Urinary bladder (tissue), 4 donors: ENCODE data around the gene UQCC2. TPM values are rescaled to one million over a fixed set of nuclear protein-coding genes. Genes with fewer than 3 reads are reported as not detected.
A peak's percentile ranks its signal among the peaks of the same experiment; 100 is the strongest.

Experiments
- DNase-seq: peaks from one replicate; pipeline ENCODE4 v3.0.0-alpha.2; 2015; ENCODE audit errors: extremely low spot score
- H3K27ac ChIP-seq: one replicate; pipeline ENCODE4 v1.5.1; 2013; ENCODE audit warnings: low read depth, mild to moderate bottlenecking, moderate library complexity
- H3K36me3 ChIP-seq: one replicate; pipeline ENCODE4 v1.6.1; 2013; ENCODE audit warnings: mild to moderate bottlenecking, moderate library complexity; ENCODE audit not compliant: insufficient read depth
- H3K4me1 ChIP-seq: one replicate; pipeline ENCODE4 v1.6.1; 2013; ENCODE audit warnings: mild to moderate bottlenecking, moderate library complexity; ENCODE audit not compliant: insufficient read depth
- H3K4me3 ChIP-seq: one replicate; pipeline ENCODE4 v1.5.1; 2013; ENCODE audit warnings: low read depth, low read length
- WGBS: extraction: QIAGEN DNeasy Blood & Tissue Kit; methylation state at CpG from one replicate; pipeline ENCODE4 v1.1.7; 2013; 5-methylcytosine and 5-hydroxymethylcytosine counted together
- polyA plus RNA-seq: library from polyadenylated mRNA; stranded (reverse); fragments of 200-250 nt; gene quantifications from one replicate; pipeline ENCODE4 v1.2.3, GENCODE V29; 2013
- total RNA-seq: library from RNA; depleted of rRNA; stranded (reverse); fragments of >200 nt; gene quantifications from one replicate; pipeline ENCODE4 v1.2.3, GENCODE V29; 2014
- donor health status: healthy with polysubstance abuse.
- donor health status: healthy.

Gene UQCC2
- total and polyA plus RNA-seq, 2 donors = 14.4 to 43.7 TPM

GRCh38 chr6:33748841-33749240, 37.3 kb upstream of the UQCC2 start:
- 86% methylated on average over 4 of the region's 4 CpGs for WGBS
- Histone ChIP-seq H3K36me3 (no peaks in the 10 kb centered on the region), H3K4me1 (no peaks in the 10 kb centered on the region), H3K27ac (no peak overlapping the region), H3K4me3 (no peak overlapping the region)
- no peak for DNase-seq

DNA sequence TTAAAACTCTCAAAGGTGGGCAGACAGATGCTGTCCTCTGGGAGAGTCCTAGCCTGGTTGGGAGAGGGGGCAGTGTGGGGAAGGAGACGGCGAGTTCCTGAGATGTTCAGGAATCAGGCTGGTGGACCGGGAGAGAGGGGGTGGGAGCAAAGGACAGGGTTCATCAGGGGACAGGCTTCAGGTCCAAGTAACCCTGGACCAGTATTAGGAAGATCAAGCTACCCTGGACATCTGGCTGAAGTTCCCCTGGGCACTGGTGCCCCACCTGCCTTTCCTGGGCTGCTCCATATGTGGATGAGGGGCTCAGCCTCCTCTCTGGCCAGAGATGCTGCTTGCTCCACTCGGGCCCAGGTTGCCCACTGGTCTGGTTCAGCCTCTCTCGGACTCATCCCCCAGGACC, 36.3 kb upstream of the UQCC2 start:
- 96% methylated on average over 5 of the region's 5 CpGs for WGBS
- no peak overlapping the region for H3K27ac ChIP-seq
- H3K4me3 ChIP-seq = no peak overlapping the region
- DNase-seq = no peak
- H3K36me3 ChIP-seq = no peaks in the 10 kb centered on the region
- no peaks in the 10 kb centered on the region for H3K4me1 ChIP-seq

DNA sequence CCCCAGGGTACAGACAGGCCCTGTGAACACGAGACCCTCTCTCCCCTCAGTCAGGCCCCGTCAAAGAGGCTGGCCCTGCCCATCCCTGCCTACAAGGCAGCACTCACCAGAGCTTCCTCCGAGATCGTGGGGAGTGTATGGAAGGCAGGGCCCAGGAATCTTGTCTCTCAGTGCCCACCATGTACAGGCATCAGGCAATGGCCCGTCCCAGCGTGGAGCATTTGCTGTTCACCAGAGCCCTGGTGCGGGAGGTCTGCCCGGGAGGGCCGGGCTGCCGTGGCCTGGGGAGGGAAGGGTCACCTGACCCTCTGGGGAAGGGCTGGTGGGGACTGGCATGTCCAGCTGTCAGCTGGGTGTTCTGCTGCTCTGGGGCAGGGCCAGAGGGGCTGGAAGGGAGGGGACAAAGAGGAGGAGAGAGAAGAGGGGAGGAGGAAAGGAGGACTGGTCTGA, 35.2 kb upstream of the UQCC2 start, which contains the start of gene IP6K3:
Gene IP6K3 (minus strand): TSS at position 255 of the 450 bp plus-strand sequence. CDS start 11,429 bp downstream, outside the sequence.
- WGBS = 38% methylated on average over 10 of the region's 10 CpGs
- no peak within 1 kb of the TSS for H3K4me3 ChIP-seq
- DNase-seq = no peak
- H3K36me3 ChIP-seq = no peaks in the 10 kb centered on the region
- H3K27ac ChIP-seq = no peak within 1 kb of the TSS
- no peaks in the 10 kb centered on the region for H3K4me1 ChIP-seq

- WGBS = 32% methylated on average over 14 of the region's 14 CpGs
- DNase-seq = no peak
- no peaks in the 10 kb centered on the region for H3K36me3 ChIP-seq
- no peak overlapping the region for H3K27ac ChIP-seq
- H3K4me3 ChIP-seq = no peak overlapping the region
- H3K4me1 ChIP-seq = no peaks in the 10 kb centered on the region
Observed at GRCh38 chr6:33746036-33746600, 34.6 kb upstream of the UQCC2 start.

- no peaks in the 10 kb centered on the region for H3K4me1 ChIP-seq
- H3K27ac ChIP-seq = no peak overlapping the region
- H3K36me3 ChIP-seq = no peaks in the 10 kb centered on the region
- no peak for DNase-seq
- no peak overlapping the region for H3K4me3 ChIP-seq
- WGBS = 73% methylated on average over 7 of the region's 7 CpGs
Observed at GRCh38 chr6:33745548-33745947, 34.0 kb upstream of the UQCC2 start.

DNA sequence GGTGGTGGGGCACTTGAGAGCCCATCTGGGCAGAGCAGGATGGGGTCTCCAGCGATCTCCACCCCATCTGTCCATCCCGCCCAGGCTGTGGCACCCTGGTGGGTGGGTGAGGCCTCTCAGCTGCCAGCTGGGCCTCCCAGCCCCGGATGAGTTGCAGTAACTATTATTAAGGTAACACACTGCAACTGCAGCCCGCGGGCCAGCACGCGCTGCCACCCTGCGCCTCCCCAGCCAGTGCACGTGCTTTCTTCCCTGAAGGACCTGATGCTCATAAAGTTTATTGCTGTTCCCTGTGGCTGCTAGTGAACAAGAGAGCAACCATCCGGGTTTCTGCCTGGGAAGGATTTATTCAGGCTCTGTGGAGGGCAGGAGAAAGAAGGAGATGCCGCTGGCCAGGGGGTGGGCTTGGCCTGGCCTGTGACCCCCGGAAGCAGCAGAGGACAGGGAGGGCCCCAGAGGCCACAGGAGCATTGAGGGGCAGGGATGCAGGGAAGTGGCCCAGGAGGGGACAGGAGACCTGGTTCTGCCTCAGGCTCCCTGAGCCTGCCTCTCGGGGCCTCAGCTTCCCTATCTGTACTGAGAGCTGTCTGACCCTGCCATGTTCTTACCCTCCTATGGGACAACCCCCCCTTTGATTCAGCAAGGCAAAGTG, 33.5 kb upstream of the UQCC2 start:
- H3K4me3 ChIP-seq = no peak overlapping the region
- 61% methylated on average over 13 of the region's 13 CpGs for WGBS

DNA sequence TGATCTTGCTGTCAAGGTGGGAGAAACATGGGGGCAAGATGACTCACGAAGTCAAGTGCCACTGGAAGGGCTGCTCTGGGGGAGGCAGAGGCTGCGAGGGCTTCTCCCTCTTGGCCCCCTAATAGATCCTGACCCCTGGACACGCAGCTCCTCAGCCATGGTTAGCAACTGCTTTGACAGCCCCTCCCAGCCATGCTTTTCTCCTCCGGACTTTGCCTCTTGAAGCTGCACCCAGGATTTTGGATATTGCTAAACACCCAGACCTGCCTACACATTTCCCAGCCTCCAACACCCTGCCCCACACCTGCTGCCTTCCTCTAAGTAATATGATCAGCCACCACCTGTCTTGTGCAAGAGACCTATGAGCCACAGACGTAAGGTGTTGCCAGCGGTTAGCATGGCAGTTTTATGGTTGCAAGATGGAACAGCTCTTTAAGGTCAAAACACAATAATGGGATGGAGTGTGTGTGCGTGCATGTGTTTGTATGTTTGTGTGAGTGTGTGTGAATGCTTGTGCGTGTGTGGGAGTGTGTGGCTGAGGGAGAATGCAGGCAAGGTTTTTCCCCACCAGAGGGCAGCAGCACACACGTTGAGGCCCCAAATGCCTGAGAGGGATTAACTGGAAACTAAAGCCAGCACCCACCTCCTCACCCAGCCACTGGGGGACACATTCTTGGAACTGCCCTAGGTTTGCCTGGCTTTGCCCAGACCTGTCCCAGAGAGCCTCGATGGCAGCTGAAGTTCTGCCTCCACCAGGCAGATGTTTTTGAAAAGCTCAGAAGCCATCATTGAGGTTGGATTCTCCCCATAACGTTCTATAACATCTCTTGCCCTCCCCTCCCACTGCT, 32.7 kb upstream of the UQCC2 start:
- H3K27ac ChIP-seq = no peak overlapping the region
- H3K4me1 ChIP-seq = no peaks in the 10 kb centered on the region
- peak; percentile 63 for DNase-seq
- H3K4me3 ChIP-seq = no peak overlapping the region
- WGBS = 37% methylated on average over 11 of the region's 11 CpGs
- no peaks in the 10 kb centered on the region for H3K36me3 ChIP-seq

More for the DNA sequence above, 33.5 kb upstream of the UQCC2 start:
- H3K36me3 ChIP-seq = no peaks in the 10 kb centered on the region
- no peak for DNase-seq
- H3K4me1 ChIP-seq = no peaks in the 10 kb centered on the region
- H3K27ac ChIP-seq = no peak overlapping the region

DNA sequence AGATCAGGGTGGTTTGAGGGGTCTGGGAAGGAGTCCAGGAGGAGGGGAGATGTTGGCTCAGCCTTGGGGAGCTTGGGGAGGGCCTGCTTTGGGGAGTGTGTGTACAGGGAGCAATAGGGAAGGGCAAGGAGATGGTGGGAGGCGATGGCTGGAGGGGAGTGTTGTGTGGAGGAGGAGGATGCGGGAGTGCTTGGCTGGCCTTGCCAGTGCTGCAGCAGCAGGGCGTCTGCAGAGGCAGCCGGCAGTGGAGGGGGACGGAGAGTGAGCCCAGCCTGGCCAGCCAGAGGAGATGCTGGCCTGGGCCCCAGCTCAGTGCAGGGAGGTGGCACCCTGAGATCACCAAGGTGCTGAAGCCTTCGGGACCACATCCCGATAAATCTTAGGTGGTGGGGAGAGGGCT, 31.3 kb upstream of the UQCC2 start:
- Histone ChIP-seq H3K4me1 (no peaks in the 10 kb centered on the region), H3K27ac (no peak overlapping the region), H3K4me3 (no peak overlapping the region), H3K36me3 (no peaks in the 10 kb centered on the region)
- WGBS = 53% methylated on average over 7 of the region's 7 CpGs
- DNase-seq = no peak

GRCh38 chr6:33742092-33742491, 30.6 kb upstream of the UQCC2 start:
- no peak overlapping the region for H3K4me3 ChIP-seq
- no peak overlapping the region for H3K27ac ChIP-seq
- WGBS = 57% methylated on average over 9 of the region's 9 CpGs
- no peak for DNase-seq
- no peaks in the 10 kb centered on the region for H3K4me1 ChIP-seq
- H3K36me3 ChIP-seq = no peaks in the 10 kb centered on the region

DNA sequence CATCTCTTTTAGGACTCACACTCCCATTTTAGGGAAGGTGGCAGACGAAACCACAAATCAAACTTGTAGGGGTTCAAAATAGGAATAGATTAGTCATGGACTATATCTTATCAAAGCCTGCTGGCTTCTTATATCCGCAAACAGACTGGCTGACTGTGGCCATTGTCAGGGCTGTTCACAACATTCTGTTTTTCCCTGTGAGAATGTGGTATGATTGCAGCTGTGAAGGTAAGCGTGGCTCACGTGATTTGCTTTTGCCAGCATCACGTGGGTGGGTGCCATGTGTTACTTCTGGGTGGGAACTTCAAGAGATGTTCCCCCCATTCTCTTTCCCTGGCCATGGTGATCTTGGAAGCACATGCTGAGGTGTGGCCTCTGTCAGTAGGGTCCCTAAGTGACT, 29.3 kb upstream of the UQCC2 start:
- no peaks in the 10 kb centered on the region for H3K4me1 ChIP-seq
- no peaks in the 10 kb centered on the region for H3K36me3 ChIP-seq
- no peak overlapping the region for H3K27ac ChIP-seq
- no peak for DNase-seq
- WGBS = 84% methylated on average over 5 of the region's 5 CpGs
- no peak overlapping the region for H3K4me3 ChIP-seq

DNA sequence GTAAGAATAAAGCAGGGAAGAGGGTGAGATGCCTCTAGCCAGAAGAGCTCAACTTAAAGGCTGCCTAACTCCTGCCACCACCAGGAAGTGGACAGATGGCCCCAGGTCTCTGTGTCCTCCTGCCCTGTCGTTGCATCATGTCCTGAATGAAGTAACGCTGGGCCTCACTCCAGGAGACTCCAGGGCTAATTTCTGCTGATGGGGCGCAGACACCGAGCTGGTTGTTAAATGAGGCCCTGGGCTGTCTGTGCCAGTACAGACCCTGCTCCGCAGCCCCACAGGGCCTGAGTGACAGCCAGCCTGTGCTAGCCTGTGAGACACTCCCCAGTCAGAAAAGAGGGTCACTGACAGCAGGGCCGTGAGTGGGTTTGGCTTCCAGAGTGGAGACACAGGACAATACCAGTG, 28.7 kb upstream of the UQCC2 start:
- Histone ChIP-seq H3K27ac (no peak overlapping the region), H3K4me3 (no peak overlapping the region), H3K4me1 (no peaks in the 10 kb centered on the region), H3K36me3 (no peaks in the 10 kb centered on the region)
- DNase-seq = no peak
- 73% methylated on average over 6 of the region's 6 CpGs for WGBS

DNA sequence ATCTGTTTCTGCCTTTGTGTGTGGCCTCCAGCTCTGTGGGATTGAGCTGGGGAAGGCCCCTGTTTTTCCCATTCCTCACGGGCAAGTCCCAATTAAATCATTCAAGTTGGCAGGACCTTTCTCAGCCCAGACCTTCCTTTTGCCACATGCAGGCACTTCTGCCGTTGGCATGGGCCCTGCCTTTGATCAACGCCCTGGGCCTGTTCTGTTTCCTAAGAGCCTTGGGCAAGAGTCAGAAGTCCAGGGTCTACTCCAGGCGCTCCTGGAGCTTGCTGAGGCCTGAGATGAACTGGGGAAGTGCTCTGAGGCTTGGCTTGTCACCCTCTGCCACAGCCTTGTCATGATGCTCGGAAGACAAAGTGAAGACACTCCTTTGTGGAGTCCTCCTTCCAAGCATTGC, 28.1 kb upstream of the UQCC2 start:
- Histone ChIP-seq H3K4me3 (no peak overlapping the region), H3K36me3 (no peaks in the 10 kb centered on the region), H3K27ac (no peak overlapping the region), H3K4me1 (no peaks in the 10 kb centered on the region)
- no peak for DNase-seq
- WGBS = 88% methylated on average over 5 of the region's 5 CpGs

GRCh38 chr6:33738879-33739278, 27.4 kb upstream of the UQCC2 start:
- no peak for DNase-seq
- 93% methylated on average over 5 of the region's 5 CpGs for WGBS
- Histone ChIP-seq H3K4me3 (no peak overlapping the region), H3K36me3 (no peaks in the 10 kb centered on the region), H3K27ac (no peak overlapping the region), H3K4me1 (no peaks in the 10 kb centered on the region)

DNA sequence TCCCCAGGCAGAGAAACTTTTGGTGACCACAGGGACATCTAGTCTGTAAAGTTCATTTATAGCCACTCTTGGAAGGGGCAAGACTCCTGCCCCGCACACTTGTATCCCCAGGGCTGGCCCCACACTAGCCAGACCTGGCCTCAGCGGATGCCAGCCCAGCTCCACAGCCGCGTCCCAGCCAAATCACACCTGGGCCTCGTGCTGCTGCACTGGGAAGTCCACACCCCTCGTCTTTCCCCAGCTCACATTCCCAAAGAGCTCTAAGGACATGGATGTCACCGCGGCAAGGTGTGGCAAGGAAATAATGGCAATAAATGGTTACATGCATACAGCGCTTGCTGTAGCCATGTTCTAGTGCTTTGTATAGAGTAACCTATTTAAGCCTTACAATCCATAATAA, 26.7 kb upstream of the UQCC2 start:
- no peaks in the 10 kb centered on the region for H3K4me1 ChIP-seq
- WGBS = 86% methylated on average over 9 of the region's 9 CpGs
- H3K4me3 ChIP-seq = no peak overlapping the region
- no peak overlapping the region for H3K27ac ChIP-seq
- no peaks in the 10 kb centered on the region for H3K36me3 ChIP-seq
- no peak for DNase-seq
